GM18907 (cell line): Measurements from ENCODE around the gene TACR1.

Experiments
- ATAC-seq: cut with Tn5 transposase; IDR thresholded peaks from one replicate; pipeline ENCODE4 v1.9.1; 2021; ENCODE audit warnings: mild to moderate bottlenecking, moderate library complexity; ENCODE audit not compliant: unreplicated experiment

The TACR1 gene

GRCh38 chr2:75055142-75055819 lies 144.0 kb downstream of the TACR1 start:
- ATAC-seq = peak; percentile 9

GRCh38 chr2:75054296-75054695 lies 145.0 kb downstream of the TACR1 start:
- ATAC-seq = no peak

- ATAC-seq = peak; percentile 68
These were observed 145.7 kb downstream of the TACR1 start for GRCh38 chr2:75053484-75054112.

GRCh38 chr2:75047992-75048625 lies 151.2 kb downstream of the TACR1 start:
- no peak for ATAC-seq

- ATAC-seq = no peak
These were observed 151.9 kb downstream of the TACR1 start for GRCh38 chr2:75047189-75047991.

- no peak for ATAC-seq
These were observed 153.7 kb downstream of the TACR1 start for GRCh38 chr2:75045526-75046050.

GRCh38 chr2:75044291-75044690 lies 155.0 kb downstream of the TACR1 start:
- ATAC-seq = no peak

- no peak for ATAC-seq
These were observed 156.5 kb downstream of the TACR1 start for GRCh38 chr2:75042823-75043222.

- ATAC-seq = no peak
These were observed 157.4 kb downstream of the TACR1 start for GRCh38 chr2:75041731-75042600.

- no peak for ATAC-seq
These were observed 158.1 kb downstream of the TACR1 start for GRCh38 chr2:75041226-75041625.

GRCh38 chr2:75035444-75036353 lies 163.6 kb downstream of the TACR1 start:
- ATAC-seq = no peak

- ATAC-seq = no peak
These were observed 165.8 kb downstream of the TACR1 start for GRCh38 chr2:75033516-75033915.

- ATAC-seq = no peak
These were observed 167.2 kb downstream of the TACR1 start for GRCh38 chr2:75031906-75032803.

GRCh38 chr2:75031171-75031570 lies 168.1 kb downstream of the TACR1 start:
- no peak for ATAC-seq

- ATAC-seq = no peak
These were observed 168.9 kb downstream of the TACR1 start for GRCh38 chr2:75030218-75031009.

GRCh38 chr2:75027886-75028285 lies 171.4 kb downstream of the TACR1 start:
- ATAC-seq = no peak

- ATAC-seq = no peak
These were observed 173.5 kb downstream of the TACR1 start for GRCh38 chr2:75025633-75026380.
